HG03097 (cell line): ENCODE data around the gene MAGEA10.

Experiments used
- ATAC-seq: cut with Tn5 transposase; IDR thresholded peaks from one replicate; pipeline ENCODE4 v1.9.1; 2021; ENCODE audit not compliant: unreplicated experiment, low FRiP score

Gene MAGEA10

GRCh38 chrX:152086141-152086540, 52.2 kb downstream of the MAGEA10 start:
- no peak for ATAC-seq
